Loucy (cell line): ENCODE measurements around the gene APOC3.

Experiments used
- EZH2phosphoT487 ChIP-seq: fragments of 200-600 bp; IDR thresholded peaks from 2 replicates; pipeline ENCODE4 v1.6.1; 2018; ENCODE audit warnings: antibody characterized with exemption, mild to moderate bottlenecking, moderate library complexity, borderline replicate concordance
- TF ChIP-seq, protein P1 (sequence below): fragments of 200-600 bp; sonication (generic); conservative IDR thresholded peaks from 2 replicates; pipeline ENCODE4 v1.5.1; 2014; ENCODE audit warnings: mild to moderate bottlenecking, antibody characterized with exemption, low read length

DNA sequence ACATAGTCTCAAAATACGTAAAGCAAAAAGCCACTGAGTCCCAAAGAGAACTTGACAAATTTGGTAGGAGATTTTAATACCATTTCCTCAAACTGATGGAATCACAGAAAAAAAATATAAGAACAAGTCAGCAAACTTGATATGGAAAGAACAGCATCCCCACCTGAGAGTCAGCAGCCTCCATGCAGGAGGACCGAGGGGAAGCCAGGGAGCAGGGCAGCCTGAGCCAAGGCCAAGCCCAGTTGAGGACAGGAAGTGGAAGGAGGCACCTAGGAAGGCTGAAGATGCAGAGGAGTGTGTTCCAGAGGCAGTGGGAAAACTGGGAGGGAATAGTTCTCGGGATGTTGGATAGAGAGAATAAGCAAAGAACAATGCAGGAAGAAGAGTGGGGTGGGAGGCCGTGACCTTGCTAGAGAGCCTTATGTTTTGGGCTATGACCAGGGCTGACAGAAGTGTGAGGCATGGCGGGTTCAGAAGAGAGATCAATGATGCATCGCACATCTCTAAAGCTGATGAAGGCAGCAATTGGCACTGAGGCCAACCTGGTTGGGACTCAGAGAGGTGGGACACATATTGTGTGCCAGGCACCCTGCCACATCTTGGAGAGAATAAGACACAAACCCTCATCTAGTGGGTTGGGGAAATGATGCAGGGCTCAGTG is 22.0 kb upstream of the APOC3 start:
- TF ChIP-seq, protein P1, sequence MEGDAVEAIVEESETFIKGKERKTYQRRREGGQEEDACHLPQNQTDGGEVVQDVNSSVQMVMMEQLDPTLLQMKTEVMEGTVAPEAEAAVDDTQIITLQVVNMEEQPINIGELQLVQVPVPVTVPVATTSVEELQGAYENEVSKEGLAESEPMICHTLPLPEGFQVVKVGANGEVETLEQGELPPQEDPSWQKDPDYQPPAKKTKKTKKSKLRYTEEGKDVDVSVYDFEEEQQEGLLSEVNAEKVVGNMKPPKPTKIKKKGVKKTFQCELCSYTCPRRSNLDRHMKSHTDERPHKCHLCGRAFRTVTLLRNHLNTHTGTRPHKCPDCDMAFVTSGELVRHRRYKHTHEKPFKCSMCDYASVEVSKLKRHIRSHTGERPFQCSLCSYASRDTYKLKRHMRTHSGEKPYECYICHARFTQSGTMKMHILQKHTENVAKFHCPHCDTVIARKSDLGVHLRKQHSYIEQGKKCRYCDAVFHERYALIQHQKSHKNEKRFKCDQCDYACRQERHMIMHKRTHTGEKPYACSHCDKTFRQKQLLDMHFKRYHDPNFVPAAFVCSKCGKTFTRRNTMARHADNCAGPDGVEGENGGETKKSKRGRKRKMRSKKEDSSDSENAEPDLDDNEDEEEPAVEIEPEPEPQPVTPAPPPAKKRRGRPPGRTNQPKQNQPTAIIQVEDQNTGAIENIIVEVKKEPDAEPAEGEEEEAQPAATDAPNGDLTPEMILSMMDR, result no peak
- TF ChIP-seq EZH2phosphoT487, result no peak
